ENCODE measurements around the gene MAST4.

GRCh38 chr5:66818304-66818934 lies 222.2 kb downstream of the MAST4 start:
- TF ChIP-seq TAF1 (IDR thresholded peaks at IDR 0.05; ENCODE audit: borderline replicate concordance, low read depth, low read length): no peak
- no peak for TF ChIP-seq POLR2A (IDR thresholded peaks at IDR 0.05; ENCODE audit: low read depth, low read length)

Data from GM12892 (cell line).